NAMALWA (cell line): ENCODE results near the gene MCM5.
"Not testable (repeated sequence)": the region's sequence is repeated elsewhere in the genome, so short reads cannot be mapped to it uniquely, and the experiment has no call there.

ENCODE experiments used
- DNase-seq: peaks from one replicate; pipeline ENCODE4 v3.0.0-alpha.2; 2015; ENCODE audit warnings: low spot score

Gene MCM5

GRCh38 chr22:35399678-35400500 is at the start of gene MCM5:
TSS of gene MCM5 (plus strand) at chr22:35400140. CDS start at chr22:35400439, 299 bp downstream.
- peak; percentile 99 for DNase-seq

GRCh38 chr22:35350539-35351503 is 49.1 kb upstream of the MCM5 start:
- DNase-seq = peak; percentile 92

GRCh38 chr22:35352214-35353111 is 47.5 kb upstream of the MCM5 start:
- peak; percentile 87 for DNase-seq

GRCh38 chr22:35353318-35353717 is 46.6 kb upstream of the MCM5 start:
- no peak for DNase-seq

- no peak for DNase-seq
These were observed 45.9 kb upstream of the MCM5 start for GRCh38 chr22:35354068-35354467.

- no peak for DNase-seq
These were observed 41.9 kb upstream of the MCM5 start for GRCh38 chr22:35357883-35358621.

GRCh38 chr22:35359380-35360065 is 40.4 kb upstream of the MCM5 start:
- no peak for DNase-seq

GRCh38 chr22:35361001-35361558 is 38.9 kb upstream of the MCM5 start:
- DNase-seq = no peak

GRCh38 chr22:35363566-35364086 is 36.3 kb upstream of the MCM5 start:
- no peak for DNase-seq

- DNase-seq = not testable (repeated sequence)
These were observed 35.7 kb upstream of the MCM5 start for GRCh38 chr22:35364230-35364629.

GRCh38 chr22:35367331-35367886 is 32.5 kb upstream of the MCM5 start:
- peak; percentile 44 for DNase-seq

GRCh38 chr22:35368386-35368785 is 31.6 kb upstream of the MCM5 start:
- no peak for DNase-seq

GRCh38 chr22:35369996-35370395 is 29.9 kb upstream of the MCM5 start:
- DNase-seq = no peak

GRCh38 chr22:35373781-35374180 is 26.2 kb upstream of the MCM5 start:
- DNase-seq = no peak

GRCh38 chr22:35375031-35375430 is 24.9 kb upstream of the MCM5 start:
- DNase-seq = no peak

GRCh38 chr22:35375526-35375925 is 24.4 kb upstream of the MCM5 start:
- no peak for DNase-seq

- peak; percentile 70 for DNase-seq
These were observed 23.0 kb upstream of the MCM5 start for GRCh38 chr22:35376728-35377472.

- no peak for DNase-seq
These were observed 22.2 kb upstream of the MCM5 start for GRCh38 chr22:35377735-35378134.

- no peak for DNase-seq
These were observed 21.3 kb upstream of the MCM5 start for GRCh38 chr22:35378621-35379020.
